HG03432 (cell line): ENCODE results near the gene RBP2.

ENCODE experiments used
- ATAC-seq: cut with Tn5 transposase; IDR thresholded peaks from one replicate; pipeline ENCODE4 v1.9.1; 2021; ENCODE audit warnings: mild to moderate bottlenecking, moderate library complexity; ENCODE audit not compliant: unreplicated experiment

Gene RBP2

GRCh38 chr3:139482206-139482605 is 5.9 kb upstream of the RBP2 start:
- no peak for ATAC-seq

- ATAC-seq: no peak
These were observed 4.8 kb upstream of the RBP2 start for GRCh38 chr3:139481116-139481515.

- no peak for ATAC-seq
These were observed 4.3 kb upstream of the RBP2 start for GRCh38 chr3:139480585-139480984.

GRCh38 chr3:139477710-139478640 is 1.7 kb upstream of the RBP2 start:
- ATAC-seq: no peak

- ATAC-seq: no peak
These were observed 3.1 kb downstream of the RBP2 start for GRCh38 chr3:139473155-139473771.

- no peak for ATAC-seq
These were observed 3.8 kb downstream of the RBP2 start for GRCh38 chr3:139472380-139473010.

- no peak for ATAC-seq
These were observed 6.1 kb downstream of the RBP2 start for GRCh38 chr3:139470199-139470598.

GRCh38 chr3:139468399-139468798 is 7.9 kb downstream of the RBP2 start:
- ATAC-seq: no peak

- no peak for ATAC-seq
These were observed 10.0 kb downstream of the RBP2 start for GRCh38 chr3:139466360-139466759.

- ATAC-seq: no peak
These were observed 10.7 kb downstream of the RBP2 start for GRCh38 chr3:139465636-139466035.

GRCh38 chr3:139463466-139463865 is 12.8 kb downstream of the RBP2 start:
- no peak for ATAC-seq

- no peak for ATAC-seq
These were observed 15.8 kb downstream of the RBP2 start for GRCh38 chr3:139460529-139460928.

GRCh38 chr3:139460076-139460475 is 16.2 kb downstream of the RBP2 start:
- ATAC-seq: no peak

GRCh38 chr3:139458348-139458747 is 18.0 kb downstream of the RBP2 start:
- ATAC-seq: no peak

- no peak for ATAC-seq
These were observed 19.2 kb downstream of the RBP2 start for GRCh38 chr3:139457066-139457465.

GRCh38 chr3:139456386-139456785 is 19.9 kb downstream of the RBP2 start:
- no peak for ATAC-seq

- no peak for ATAC-seq
These were observed 20.5 kb downstream of the RBP2 start for GRCh38 chr3:139455855-139456254.

- ATAC-seq: no peak
These were observed 21.1 kb downstream of the RBP2 start for GRCh38 chr3:139455206-139455605.

GRCh38 chr3:139454346-139454745 is 22.0 kb downstream of the RBP2 start:
- no peak for ATAC-seq

- ATAC-seq: no peak
These were observed 26.2 kb downstream of the RBP2 start for GRCh38 chr3:139450159-139450558.

GRCh38 chr3:139449566-139449965 is 26.8 kb downstream of the RBP2 start:
- ATAC-seq: no peak

- no peak for ATAC-seq
These were observed 28.2 kb downstream of the RBP2 start for GRCh38 chr3:139448104-139448503.
